Measurements from ENCODE around the gene KIAA0753. TPM values are rescaled to one million over a fixed set of nuclear protein-coding genes. Genes with fewer than 3 reads are reported as not detected.

KIAA0753 gene
- 14.5 to 19.1 TPM (median 15.8 TPM) in 3 replicates for total RNA-seq
- long read RNA-seq, full-length matches to known transcripts = 8 of 11 reads
- long read RNA-seq, partial matches to known transcripts = 0 of 11 reads
- long read RNA-seq, other reads (novel, unspliced or antisense) = 3 of 11 reads

DNA sequence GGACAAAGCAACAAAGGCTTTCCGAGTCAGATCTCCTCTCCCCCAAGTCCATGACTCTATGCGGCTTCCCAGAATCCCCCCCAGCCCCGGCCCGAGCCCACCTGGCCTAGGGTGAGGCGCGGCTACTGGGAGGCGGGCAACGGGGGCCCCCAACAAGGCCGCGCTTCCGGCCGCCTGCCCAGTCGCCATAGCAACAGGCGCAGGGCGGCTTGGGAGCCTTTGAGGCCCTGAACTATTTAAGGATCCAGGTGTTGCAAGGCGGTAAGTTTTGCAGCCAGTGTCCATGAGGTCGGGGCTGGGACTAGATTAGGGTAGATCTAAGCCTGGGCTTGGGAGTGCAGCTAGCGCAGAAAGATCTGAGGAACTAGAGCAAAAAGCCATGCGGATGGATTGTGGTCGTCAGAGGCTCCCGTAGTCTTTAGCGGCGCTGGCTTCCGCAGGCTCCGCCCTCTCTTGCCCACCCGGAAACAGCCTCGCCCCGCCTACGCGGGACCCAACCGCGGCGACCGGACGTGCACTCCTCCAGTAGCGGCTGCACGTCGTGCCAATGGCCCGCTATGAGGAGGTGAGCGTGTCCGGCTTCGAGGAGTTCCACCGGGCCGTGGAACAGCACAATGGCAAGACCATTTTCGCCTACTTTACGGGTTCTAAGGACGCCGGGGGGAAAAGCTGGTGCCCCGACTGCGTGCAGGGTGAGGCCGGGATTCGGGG, at the start of gene KIAA0753, which contains the start of gene TXNDC17:
Gene KIAA0753 (minus strand): TSS at position 176 of the 711 bp plus-strand sequence. CDS start 5,608 bp downstream, outside the sequence.
Gene TXNDC17 (plus strand): TSS at position 525 of the 711 bp plus-strand sequence. CDS start 23 bp downstream, at position 548.
- H3K27me3 Mint-ChIP-seq (ENCODE audit: low read depth) = no peaks in the 10 kb centered on the region
- peaks cover 2% of the 10 kb centered on the region for H3K36me3 Mint-ChIP-seq (ENCODE audit: low read depth)
- H3K4me1 Mint-ChIP-seq (ENCODE audit: low read depth) = peaks cover 35% of the 10 kb centered on the region
- peak within 1 kb of the TSS; percentile 95 for H3K27ac Mint-ChIP-seq (ENCODE audit: unreplicated experiment)
- no peaks in the 10 kb centered on the region for H3K9me3 Mint-ChIP-seq (ENCODE audit: low read depth)
- H3K4me3 Mint-ChIP-seq (ENCODE audit: unreplicated experiment) = peak within 1 kb of the TSS; percentile 82
- peak; percentile 98 for DNase-seq (ENCODE audit: low spot score)
- TF ChIP-seq, protein P1, sequence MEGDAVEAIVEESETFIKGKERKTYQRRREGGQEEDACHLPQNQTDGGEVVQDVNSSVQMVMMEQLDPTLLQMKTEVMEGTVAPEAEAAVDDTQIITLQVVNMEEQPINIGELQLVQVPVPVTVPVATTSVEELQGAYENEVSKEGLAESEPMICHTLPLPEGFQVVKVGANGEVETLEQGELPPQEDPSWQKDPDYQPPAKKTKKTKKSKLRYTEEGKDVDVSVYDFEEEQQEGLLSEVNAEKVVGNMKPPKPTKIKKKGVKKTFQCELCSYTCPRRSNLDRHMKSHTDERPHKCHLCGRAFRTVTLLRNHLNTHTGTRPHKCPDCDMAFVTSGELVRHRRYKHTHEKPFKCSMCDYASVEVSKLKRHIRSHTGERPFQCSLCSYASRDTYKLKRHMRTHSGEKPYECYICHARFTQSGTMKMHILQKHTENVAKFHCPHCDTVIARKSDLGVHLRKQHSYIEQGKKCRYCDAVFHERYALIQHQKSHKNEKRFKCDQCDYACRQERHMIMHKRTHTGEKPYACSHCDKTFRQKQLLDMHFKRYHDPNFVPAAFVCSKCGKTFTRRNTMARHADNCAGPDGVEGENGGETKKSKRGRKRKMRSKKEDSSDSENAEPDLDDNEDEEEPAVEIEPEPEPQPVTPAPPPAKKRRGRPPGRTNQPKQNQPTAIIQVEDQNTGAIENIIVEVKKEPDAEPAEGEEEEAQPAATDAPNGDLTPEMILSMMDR (IDR thresholded peaks at IDR 0.05) = no peak

DNA sequence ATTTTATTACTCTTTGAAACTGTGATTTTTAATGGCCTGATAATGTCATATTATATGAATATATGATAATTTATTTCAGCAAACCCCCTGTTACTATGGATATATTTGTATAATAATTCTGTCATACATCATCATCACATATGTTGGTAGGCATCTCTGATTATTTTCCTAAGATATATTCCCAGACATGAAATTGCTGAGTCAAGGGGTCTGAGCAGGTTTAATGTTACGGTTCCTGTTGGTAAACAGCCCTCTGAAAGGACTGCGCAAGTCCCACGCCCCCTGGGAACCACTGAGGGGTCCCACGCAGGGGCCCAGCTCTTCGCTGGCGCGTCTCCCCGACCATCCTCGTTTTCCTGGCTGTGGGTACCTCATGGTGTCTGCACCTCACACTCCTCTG, 48.4 kb upstream of the KIAA0753 start:
- no peak for DNase-seq (ENCODE audit: low spot score)
- H3K4me3 Mint-ChIP-seq (ENCODE audit: unreplicated experiment) = no peak overlapping the region
- H3K27me3 Mint-ChIP-seq (ENCODE audit: low read depth) = peaks cover 42% of the 10 kb centered on the region
- no peaks in the 10 kb centered on the region for H3K9me3 Mint-ChIP-seq (ENCODE audit: low read depth)
- no peak overlapping the region for H3K27ac Mint-ChIP-seq (ENCODE audit: unreplicated experiment)
- no peaks in the 10 kb centered on the region for H3K4me1 Mint-ChIP-seq (ENCODE audit: low read depth)
- peaks cover under 1% of the 10 kb centered on the region for H3K36me3 Mint-ChIP-seq (ENCODE audit: low read depth)
- TF ChIP-seq, protein P1 (IDR thresholded peaks at IDR 0.05) = no peak

DNA sequence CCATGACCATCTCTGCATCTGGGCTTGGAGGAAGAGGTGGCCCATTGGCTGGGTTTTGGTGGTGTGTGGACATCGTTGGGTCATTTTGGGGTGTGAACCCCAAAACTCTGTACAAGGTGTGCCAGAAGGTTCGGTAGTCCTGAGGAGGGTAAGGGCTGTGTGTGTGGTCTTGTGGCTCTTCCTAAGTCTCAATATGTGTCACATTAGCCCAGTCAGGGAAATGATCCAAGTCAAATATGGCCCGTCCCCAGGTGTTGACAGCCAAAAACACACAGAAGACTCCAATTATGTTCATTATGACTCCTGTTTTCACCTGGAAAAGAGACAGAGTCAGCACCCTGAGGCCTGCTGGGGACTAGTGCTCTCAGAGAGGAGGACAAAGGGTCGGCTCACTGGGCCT, 45.5 kb upstream of the KIAA0753 start:
- no peaks in the 10 kb centered on the region for H3K9me3 Mint-ChIP-seq (ENCODE audit: low read depth)
- no peak overlapping the region for H3K27ac Mint-ChIP-seq (ENCODE audit: unreplicated experiment)
- no peak overlapping the region for H3K4me3 Mint-ChIP-seq (ENCODE audit: unreplicated experiment)
- no peaks in the 10 kb centered on the region for H3K36me3 Mint-ChIP-seq (ENCODE audit: low read depth)
- H3K4me1 Mint-ChIP-seq (ENCODE audit: low read depth) = no peaks in the 10 kb centered on the region
- H3K27me3 Mint-ChIP-seq (ENCODE audit: low read depth) = peaks cover 36% of the 10 kb centered on the region
- no peak for DNase-seq (ENCODE audit: low spot score)
- TF ChIP-seq, protein P1 (IDR thresholded peaks at IDR 0.05) = no peak

DNA sequence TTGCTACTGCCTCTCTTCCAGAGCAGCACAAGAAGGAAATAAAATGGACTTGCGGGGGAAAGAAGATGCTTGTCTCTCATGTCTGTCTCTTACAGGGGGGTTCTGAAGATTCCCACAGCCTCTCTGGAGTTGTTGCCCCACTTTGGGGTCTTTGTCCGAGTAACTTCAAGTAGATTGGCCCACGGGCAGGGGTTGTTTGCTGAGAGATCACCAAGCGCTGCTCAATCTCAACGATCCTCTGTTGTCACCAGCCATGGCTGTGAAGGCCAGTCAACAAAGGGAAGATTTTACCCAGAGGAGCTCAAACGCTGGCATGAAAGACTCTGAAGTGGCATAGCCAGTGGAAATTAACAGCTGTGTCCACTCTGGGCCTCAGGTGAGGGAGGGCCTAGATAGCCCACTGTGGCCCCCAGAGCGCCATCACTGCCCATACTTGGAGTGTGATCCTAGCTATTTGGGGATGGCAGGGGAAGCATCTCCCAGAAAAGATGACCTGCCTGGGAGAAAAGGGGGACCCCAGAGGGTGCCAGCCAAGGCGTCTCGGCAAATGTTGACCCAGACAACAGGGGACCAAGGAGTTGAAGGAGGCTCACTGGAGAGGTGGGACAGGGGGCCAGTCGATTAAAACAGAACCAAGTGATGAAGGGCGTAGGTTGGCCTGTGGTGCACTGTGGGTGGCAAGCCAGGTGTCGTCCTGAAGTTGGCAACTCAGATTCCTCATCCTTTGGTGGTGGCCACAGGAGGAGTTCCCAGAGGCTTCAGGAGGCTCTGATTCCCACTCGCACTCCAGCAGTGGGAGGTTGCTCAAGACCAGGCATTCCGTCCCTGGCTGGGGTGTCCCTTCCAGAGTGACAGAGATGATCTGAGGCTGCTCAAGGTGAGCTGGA, 44.6 kb upstream of the KIAA0753 start:
- Mint-ChIP-seq H3K27ac (ENCODE audit: unreplicated experiment) (no peak overlapping the region), H3K9me3 (ENCODE audit: low read depth) (no peaks in the 10 kb centered on the region), H3K4me3 (ENCODE audit: unreplicated experiment) (no peak overlapping the region), H3K36me3 (ENCODE audit: low read depth) (no peaks in the 10 kb centered on the region), H3K27me3 (ENCODE audit: low read depth) (peaks cover 37% of the 10 kb centered on the region), H3K4me1 (ENCODE audit: low read depth) (no peaks in the 10 kb centered on the region)
- TF ChIP-seq, protein P1 (IDR thresholded peaks at IDR 0.05) = no peak
- DNase-seq (ENCODE audit: low spot score) = peak; percentile 35

DNA sequence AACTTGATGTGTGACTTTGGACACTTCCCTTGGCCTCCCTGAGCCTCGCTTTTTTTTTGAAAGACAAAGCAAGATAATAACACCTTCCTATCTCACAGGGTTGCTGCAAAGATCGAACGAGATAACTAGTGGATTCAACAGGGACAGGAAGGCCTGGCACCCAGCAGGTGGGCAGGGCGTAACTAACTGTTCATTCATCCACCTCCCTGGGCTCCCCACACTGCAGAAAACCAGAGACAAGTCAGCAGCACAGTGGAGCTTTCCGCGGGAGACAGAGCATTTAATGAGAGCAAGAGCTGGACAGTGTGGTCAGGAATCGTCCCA, 43.9 kb upstream of the KIAA0753 start:
- Mint-ChIP-seq H3K4me1 (ENCODE audit: low read depth) (no peaks in the 10 kb centered on the region), H3K9me3 (ENCODE audit: low read depth) (no peaks in the 10 kb centered on the region), H3K27me3 (ENCODE audit: low read depth) (peaks cover 36% of the 10 kb centered on the region), H3K36me3 (ENCODE audit: low read depth) (no peaks in the 10 kb centered on the region), H3K27ac (ENCODE audit: unreplicated experiment) (no peak overlapping the region), H3K4me3 (ENCODE audit: unreplicated experiment) (no peak overlapping the region)
- DNase-seq (ENCODE audit: low spot score) = peak; percentile 17
- TF ChIP-seq, protein P1 (IDR thresholded peaks at IDR 0.05) = no peak
